GM21390 (cell line): Measurements from ENCODE around the gene RXRA.

Source experiments
- ATAC-seq: cut with Tn5 transposase; IDR thresholded peaks from one replicate; pipeline ENCODE4 v1.9.1; 2021; ENCODE audit not compliant: unreplicated experiment

RXRA gene

DNA sequence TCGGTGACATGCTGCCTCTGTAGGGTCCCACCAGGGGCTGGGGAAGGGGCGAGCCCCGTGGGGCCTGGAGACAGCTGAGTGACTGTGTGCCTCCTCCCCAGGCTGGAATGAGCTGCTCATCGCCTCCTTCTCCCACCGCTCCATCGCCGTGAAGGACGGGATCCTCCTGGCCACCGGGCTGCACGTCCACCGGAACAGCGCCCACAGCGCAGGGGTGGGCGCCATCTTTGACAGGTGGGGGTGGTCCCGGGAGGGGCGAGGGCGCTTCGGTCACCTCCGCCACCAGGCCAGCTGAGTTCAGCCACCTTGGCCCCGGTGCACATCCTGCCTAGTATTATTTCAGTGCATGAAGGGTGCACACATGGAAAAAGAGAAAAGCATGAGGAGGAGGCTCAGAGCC, 102.8 kb downstream of the RXRA start:
- ATAC-seq = no peak

DNA sequence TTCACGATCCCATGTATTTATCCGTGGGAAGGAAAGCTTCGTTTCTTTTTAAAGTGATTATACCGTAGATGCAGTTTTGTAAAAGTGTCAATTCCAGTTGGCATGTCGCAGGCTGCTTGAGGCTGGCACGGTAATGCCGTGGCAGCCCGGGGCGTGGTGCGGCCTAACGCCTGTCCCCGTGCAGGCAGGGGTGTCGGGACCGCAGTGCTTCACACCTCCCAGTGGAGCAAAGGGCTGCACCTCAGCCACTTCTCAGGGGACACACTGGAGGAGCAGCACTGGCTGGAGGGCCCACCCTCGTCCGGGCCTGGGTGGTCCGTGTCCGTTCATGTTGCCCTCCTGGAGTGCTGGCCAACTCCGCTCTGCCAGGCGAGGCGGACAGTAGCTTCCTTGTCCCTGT, 103.2 kb downstream of the RXRA start:
- ATAC-seq = no peak

DNA sequence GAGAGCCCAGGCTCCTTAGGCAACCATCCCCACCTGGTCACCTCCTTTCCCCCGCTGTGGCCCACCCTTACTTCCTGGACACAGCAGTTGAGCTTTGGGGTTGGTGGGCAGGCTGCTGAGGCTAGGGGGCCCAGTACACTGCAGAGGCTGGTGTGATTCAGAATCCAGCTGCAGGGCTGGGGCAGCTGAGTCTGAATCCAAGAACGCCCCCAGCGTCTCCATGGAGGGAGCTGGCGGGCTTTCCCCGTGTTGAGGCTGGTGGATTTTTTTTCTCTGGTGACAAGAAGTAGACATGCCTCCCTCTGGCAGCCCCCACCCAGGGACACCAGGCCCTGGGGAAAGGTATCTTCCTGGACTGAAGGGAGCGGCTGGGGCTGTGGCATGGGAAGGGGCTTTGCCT, 104.8 kb downstream of the RXRA start:
- no peak for ATAC-seq

DNA sequence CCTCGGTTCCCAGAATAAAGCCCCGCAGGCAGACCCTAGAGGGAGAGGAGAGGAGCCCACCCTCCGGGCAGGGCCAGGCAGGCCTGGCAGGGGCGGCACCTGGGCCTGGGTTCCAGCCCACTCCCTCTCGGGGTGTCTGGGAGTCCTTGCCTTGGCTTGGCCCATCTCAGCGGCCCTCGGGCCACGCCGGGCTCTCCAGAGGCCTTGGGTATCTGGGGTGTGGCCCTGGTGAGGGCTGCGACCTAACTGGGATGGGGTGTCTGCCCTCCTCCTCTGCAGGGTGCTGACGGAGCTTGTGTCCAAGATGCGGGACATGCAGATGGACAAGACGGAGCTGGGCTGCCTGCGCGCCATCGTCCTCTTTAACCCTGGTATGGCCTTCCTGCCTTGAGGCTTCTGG, 105.4 kb downstream of the RXRA start:
- no peak for ATAC-seq

DNA sequence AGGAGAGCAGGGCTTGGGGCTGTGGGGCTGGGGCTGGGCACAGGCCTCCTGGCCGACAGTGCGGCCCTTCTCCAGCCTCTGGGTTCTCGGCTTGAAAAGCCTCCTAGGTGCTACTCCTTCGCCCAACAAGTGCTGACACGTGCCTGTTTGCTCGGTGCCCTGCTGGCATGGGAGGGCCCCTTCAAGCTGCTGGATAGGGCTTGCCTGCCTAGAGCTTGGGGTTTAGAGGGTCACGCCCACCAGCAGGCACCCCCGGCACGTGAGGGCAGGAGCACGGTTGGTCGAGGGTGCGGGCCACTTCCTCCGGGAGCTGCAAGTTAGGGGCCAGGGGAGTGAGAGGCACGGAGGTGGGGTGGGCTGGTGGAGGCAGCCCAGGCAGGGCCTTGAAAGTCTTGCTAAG, 106.2 kb downstream of the RXRA start:
- no peak for ATAC-seq

DNA sequence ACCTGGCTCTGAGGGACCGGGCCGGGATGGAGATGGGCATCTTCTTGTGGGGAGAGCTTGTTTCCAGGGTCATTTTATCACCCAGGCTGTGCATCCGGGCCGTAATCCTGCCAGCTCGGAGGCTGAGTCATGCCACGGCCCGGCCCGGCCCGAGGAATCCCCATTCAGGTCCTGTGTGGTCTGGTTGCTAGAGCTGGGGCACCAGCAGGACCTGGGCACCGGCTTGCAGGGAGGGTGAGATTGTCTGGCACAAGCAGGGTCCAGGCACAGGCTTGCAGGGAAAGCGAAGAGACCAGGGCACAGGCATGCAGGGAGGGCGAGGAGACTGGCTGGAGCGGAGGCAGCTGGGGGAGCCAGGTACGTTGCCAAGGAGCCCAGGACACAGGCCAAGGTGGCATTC, 106.8 kb downstream of the RXRA start:
- no peak for ATAC-seq

DNA sequence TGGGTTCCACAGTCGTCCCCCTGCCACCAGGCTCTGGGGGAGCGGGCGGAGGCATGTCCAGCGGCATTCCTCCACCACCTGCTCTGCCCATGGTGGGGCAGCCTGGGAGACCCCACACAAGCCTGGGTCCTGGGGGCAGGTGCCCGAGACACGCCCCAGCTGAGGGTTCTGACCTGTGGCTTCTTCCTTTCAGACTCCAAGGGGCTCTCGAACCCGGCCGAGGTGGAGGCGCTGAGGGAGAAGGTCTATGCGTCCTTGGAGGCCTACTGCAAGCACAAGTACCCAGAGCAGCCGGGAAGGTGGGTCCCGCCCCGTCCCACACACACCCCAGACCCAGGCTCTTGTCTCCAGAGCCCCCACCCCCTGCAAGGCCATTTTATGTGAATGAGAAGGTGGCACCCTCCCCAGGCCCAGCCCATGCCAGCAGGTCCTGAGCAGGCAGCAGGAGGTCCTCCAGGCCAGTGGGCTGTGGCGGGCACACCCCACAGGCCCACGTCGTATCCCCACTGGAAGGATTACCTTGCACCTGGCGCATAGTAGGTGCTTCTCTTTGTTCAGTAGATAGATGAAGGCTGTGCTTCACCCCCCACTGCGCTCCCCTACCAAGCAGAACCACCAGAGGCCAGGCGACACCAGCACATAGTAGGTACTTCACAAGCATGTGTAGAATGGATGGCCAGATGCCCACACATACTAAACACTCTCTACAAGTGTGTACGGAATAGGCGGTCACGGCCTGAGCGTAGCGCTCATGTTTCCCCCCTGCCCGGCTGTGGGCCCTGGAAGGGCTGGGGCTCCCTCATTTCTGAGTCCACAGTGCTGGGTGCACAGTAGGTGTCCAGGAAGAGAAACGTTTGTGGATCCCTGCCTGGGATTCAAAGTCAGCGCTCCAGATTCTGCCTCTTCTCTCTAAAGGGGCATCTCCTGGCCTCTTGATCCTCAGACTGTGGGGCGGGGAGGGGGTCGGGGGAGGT, 107.9 kb downstream of the RXRA start:
- no peak for ATAC-seq

DNA sequence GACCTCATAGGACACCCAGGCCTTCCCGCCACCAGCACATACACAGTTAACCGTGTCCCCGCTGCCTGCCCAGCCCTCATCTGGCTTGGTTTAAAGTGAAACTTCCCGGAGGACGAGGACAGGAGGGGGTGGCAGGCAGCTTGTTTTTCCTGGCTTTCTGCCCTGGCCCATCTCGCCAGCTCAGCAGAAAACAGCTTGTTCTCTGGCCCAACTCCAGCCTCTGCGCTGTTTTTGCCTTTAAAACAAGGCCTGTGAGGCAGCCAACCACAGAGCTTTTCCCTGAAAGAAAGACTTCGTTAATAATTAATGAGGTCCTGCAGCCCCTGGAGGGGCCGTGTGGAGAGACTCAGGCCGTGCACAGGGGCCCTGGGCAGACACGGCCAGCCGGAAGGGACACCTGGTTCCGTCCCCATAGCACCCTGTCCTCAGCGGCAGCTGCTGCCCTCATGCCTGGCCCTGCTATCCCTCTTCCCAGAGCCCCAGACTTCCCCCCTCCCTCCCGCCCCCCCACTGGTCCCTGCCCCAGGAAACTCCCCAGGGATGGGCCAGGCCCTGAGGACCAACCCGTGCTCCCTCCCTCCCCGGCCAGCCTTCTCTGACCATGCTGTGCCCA, 108.7 kb downstream of the RXRA start:
- ATAC-seq = no peak

DNA sequence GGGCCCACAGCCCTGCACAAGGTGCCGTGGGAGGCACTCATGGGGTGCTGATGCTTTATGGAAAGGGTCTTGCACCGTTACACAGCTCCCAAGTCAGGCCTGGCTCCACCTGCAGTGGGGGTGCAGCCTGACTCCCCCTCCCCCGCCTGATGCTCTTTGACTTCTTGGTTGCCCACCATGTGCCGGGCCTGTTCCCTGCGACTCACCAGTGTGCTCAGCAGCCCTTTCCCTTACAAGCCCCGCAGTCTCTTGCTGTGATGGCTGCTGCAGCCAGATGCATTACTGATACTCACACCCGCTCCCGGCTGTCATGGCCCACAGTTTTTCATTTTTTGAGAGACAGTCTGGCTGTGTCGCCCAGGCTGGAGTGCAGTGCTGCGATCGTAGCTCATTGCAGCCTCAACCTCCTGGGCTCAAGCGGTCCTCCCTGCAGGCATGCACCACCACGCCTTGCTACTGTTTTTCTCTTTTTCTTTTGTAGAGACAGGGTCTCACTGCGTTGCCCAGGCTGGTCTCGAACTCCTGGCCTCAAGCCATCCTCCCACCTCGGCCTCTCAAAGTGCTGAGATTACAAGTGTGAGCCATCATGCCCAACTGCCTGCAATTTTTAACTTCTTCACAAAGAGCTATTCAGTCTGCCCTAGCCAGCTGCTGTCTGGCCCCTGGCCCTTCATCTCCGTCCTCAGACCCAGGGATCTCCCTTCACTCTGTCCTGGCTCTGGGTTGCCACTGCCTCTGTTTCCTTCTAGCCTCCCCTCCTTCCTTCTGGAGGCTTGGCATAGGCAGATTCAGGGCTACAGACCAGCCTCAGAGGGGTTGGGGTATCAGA, 109.5 kb downstream of the RXRA start:
- no peak for ATAC-seq

DNA sequence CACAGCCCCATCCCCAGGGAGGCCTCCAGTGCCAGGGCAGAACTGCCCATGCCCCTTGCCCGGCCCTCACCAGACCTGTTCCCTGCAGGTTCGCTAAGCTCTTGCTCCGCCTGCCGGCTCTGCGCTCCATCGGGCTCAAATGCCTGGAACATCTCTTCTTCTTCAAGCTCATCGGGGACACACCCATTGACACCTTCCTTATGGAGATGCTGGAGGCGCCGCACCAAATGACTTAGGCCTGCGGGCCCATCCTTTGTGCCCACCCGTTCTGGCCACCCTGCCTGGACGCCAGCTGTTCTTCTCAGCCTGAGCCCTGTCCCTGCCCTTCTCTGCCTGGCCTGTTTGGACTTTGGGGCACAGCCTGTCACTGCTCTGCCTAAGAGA, 110.1 kb downstream of the RXRA start:
- no peak for ATAC-seq

DNA sequence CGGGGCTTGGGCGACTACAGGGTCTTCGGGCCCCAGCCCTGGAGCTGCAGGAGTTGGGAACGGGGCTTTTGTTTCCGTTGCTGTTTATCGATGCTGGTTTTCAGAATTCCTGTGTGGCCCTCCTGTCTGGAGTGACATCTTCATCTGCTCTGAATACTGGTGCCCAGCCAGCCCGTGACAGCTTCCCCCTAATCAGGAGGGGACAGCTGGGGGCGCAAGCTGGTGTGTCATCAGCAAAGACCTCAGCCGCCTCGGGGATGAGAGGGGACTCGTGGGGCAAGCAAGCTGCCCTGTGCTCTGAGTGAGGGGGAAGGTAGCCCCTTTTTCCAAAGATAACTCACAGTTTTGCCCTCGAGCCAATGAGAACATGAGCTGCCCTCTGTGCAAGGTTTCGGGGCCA, 110.7 kb downstream of the RXRA start:
- no peak for ATAC-seq

DNA sequence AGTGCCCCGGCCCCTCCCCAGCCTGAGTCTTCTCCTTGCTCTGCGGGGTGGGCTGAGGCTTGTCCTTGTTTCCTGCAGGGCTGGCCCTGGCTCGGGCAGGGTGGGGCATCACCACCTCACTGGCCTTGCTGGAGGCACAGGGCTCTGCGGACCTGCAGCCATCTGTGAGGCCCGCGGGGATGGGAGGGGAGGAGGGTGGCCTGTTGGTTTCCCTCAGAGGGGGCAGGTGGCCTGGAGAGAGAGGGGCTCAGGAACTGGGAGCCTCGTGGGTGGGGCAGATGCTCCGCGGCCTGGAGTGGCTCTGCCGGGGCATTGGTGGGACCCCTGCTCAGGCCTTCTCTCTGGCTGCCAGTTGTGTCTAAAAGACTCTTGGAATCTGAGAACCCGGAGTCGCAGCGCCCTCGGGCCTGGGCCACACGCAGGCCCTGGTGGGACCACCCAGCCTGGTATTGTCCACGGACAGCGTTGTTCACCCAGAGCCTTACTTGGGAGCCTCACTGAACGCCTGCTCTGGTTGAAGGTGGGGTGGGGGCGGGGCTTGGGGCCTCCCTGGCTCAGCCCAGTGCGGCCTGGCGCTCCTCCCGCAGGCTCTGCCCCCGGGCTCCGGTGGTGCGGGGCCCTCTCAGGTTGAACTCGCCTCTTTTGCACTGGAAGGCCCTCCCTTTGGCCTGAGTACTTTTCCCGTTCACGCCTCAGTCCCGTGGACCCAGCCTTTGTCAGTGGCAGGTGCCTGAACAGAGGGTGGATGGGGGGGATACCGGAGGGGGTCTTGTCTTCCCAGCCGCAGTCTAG, 111.3 kb downstream of the RXRA start:
- ATAC-seq = no peak

DNA sequence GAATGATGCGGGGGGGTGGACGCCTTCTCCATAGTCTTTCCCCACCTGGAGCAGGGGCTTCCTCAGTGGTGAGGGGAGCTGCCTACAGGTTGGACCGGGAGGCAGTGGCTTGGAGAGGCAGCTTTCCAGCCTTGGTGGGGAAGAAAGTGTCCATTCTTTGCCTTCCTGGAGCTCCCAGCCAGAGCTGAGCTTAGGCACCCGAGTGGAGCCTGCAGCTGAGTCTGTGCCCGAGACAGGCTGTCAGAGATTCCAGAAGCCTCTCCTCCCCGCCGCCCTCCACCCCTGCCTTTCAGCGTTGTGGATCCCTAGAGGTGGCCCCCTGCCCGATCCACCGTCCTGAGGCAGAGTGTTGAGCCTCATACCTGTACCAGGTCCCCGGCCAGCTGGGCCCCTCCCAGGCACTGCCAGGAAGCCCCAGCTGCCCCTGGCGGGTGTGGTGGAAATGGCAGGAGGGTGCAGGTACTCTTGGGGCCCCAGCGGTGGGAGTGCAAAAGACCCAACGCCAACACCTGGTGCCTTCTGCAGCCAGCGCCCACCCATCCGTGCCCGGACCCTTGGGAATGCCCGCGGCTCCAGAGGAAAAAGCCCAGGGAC, 112.0 kb downstream of the RXRA start:
- no peak for ATAC-seq

DNA sequence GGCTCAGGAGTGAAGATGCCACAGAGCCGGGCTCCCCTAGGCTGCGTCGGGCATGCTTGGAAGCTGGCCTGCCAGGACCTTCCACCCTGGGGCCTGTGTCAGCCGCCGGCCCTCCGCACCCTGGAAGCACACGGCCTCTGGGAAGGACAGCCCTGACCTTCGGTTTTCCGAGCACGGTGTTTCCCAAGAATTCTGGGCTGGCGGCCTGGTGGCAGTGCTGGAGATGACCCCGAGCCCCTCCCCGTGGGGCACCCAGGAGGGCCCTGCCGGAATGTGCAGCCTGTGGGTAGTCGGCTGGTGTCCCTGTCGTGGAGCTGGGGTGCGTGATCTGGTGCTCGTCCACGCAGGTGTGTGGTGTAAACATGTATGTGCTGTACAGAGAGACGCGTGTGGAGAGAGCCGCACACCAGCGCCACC, 113.1 kb downstream of the RXRA start:
- no peak for ATAC-seq

DNA sequence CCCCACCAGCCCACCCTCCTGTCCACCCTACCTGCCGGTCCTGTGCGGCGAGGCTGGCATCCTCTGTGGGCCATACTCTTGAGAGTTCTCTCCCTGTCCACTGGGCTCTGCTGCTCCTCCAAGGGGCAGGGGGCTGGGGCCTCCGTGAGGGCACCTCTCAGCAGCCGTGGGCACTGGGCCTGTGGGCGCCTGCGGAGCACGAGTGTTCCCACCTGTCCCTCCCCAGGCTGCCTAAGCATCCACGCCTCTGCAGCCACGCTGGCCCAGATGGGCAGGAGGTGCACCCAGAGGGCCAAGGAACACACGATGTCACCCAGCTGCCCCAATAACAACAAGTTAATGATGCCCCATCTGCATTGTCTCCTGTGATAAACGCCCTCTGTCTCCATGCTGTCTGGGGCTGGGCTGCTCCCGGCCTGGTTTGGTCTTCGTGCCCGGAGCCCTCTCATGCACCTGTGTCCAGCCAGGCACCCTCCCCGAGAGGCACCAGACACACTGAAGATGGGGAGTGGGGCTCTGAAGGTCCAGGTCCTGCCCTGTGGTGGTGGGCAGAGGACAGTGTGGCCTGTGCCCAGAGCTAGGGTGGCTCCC, 114.5 kb downstream of the RXRA start:
- ATAC-seq = no peak

DNA sequence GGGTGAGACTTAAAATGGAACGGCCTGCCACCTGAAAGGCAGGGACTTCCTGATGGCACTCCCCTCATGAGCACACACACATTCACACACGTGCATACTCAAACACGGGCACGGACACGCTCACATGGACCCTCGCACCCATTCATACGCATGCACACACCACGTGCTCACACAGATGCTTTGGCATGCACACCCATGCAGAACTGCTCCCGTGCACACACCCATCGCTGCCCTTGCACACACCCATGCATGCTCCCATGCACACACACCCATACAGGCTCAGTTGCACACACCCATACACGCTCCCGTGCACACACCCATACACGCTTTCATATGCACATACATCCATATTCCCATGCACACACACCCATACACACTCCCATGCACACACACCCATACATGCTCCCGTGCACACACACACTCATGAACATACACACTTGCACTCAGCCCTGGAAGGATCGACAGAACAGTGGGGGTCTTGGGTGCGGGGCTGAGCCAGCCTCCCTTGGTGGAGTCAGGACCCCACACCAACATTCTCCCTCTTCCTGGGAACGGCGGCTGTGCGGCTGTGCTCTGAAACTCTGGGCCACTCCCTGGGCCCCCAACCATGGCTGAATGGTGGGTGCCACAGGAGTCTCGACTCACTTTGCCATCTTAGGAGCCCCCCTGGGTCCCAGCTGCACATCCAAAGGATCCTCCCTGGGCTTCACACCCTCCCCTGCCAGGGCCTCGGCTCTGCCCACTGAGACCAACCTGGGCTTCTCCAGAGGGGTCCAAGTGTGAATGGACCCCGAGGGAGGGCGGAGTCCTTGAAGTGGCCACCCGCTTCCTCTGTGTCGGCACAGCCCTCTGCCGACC, 115.2 kb downstream of the RXRA start:
- ATAC-seq = no peak

DNA sequence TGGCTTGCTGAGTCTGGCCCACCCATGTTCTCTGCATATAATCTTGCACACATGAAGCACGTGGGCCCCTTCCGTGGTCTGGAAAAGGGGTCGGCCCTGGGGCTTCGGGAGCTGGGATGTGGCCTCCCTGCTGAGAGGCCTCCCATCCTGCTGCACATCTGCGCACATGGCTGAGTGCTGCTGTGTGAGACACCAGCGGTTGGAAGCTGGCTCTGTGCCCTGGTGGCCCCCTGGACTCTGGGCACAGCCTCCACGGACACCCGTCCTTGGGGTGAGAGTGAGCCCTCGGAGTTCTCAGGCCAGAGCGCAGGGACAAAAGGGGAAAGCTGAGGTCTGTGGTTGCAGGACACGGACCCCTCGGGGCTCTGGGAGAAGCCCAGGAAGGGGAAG, 115.8 kb downstream of the RXRA start:
- ATAC-seq = no peak

DNA sequence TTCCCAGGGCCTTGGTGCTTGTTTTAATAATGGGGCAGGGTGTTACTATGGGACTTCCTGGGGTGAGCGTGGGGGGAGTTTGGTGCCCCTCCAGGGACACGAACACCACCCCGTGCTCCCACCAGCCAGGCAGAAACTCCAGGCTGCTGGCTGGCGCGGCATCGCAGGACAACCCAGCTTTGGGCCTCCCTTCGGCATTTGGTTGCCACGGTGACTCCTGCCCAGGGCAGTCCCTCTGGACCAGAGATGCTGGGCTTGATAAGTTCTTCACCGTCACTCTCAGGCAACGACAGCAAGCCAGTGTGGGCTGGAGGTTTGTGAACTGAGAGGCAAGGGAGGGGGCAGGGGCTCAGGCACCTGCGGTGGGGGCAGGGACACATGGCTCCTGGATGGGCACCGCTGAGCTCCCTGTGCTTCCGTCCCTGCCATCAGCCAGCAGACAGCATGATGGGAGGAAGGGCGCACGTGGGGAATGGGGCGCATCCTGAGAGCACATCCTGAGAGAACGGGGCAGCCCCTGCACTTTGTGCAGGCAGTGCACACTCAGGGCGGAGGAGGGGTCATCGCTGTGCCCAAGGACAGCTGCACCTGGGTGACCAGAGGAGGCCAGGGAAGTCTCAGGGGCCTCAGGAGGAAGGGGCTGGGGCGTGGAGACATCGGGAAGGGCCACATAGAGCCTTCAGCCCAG, 116.4 kb downstream of the RXRA start:
- no peak for ATAC-seq
